ENCODE results near the gene ALDH1L2. TPM values are rescaled to one million over a fixed set of nuclear protein-coding genes. Genes with fewer than 3 reads are reported as not detected.

Gene ALDH1L2
- total and polyA plus RNA-seq, 3 donors from 2014 or later = 2.3 to 3.5 (median 2.5) TPM

DNA sequence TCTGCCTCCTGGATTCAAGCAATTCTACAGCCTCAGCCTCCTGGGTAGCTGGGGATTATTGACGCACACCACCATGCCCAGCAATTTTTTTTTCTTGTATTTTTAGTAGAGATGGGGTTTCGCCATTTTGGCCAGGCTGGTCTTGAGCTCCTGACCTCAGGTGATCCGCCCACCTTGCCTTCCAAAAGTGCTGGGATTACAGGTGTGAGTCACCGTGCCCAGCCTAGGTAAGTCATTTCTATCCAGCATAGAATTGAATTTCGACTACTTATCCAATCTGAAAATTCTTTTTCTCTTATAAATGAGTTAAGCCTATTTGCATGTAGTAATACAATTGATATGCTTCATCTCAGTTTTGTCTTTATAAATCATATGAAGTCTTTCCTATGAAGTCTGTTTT, 111.0 kb downstream of the ALDH1L2 start:
- DNase-seq = no peak
- H3K27ac ChIP-seq = no peak overlapping the region
- H3K36me3 ChIP-seq (ENCODE audit: low read depth, missing control alignments) = no peaks in the 10 kb centered on the region
- H3K9me3 ChIP-seq = no peaks in the 10 kb centered on the region
- H3K4me3 ChIP-seq = no peak overlapping the region
- WGBS, 2 donors = 93% methylated on average over 5 of the region's 5 CpGs
- intact Hi-C loops (cut with DNase I; ENCODE audit: low total_unique reads) = no loop called here
- H3K27me3 ChIP-seq = no peaks in the 10 kb centered on the region
- TF ChIP-seq, protein P1, sequence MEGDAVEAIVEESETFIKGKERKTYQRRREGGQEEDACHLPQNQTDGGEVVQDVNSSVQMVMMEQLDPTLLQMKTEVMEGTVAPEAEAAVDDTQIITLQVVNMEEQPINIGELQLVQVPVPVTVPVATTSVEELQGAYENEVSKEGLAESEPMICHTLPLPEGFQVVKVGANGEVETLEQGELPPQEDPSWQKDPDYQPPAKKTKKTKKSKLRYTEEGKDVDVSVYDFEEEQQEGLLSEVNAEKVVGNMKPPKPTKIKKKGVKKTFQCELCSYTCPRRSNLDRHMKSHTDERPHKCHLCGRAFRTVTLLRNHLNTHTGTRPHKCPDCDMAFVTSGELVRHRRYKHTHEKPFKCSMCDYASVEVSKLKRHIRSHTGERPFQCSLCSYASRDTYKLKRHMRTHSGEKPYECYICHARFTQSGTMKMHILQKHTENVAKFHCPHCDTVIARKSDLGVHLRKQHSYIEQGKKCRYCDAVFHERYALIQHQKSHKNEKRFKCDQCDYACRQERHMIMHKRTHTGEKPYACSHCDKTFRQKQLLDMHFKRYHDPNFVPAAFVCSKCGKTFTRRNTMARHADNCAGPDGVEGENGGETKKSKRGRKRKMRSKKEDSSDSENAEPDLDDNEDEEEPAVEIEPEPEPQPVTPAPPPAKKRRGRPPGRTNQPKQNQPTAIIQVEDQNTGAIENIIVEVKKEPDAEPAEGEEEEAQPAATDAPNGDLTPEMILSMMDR (IDR thresholded peaks at IDR 0.05) = no peak
- no peak for TF ChIP-seq POLR2A (IDR thresholded peaks at IDR 0.05)
- H3K4me1 ChIP-seq = no peaks in the 10 kb centered on the region

DNA sequence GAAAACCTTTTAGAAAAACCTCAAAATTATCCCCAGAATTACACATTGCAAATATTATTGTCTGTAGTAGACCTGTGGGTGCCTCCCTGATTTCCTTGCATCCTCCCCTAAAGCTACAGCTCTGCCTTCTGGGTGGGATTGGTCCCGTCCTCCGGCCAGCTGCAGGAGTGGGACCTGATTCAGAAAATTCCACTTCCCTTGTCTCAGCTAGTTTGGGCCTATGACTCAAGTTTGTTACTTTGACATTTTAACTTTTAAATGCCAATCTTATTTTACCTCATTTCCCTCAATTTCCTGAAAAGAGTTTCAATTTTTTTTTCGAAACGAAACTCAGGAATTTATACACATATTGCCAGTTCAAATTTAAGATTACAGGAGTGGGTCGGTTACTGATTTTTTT, 113.0 kb downstream of the ALDH1L2 start:
- no peak for DNase-seq
- no peaks in the 10 kb centered on the region for H3K36me3 ChIP-seq (ENCODE audit: low read depth, missing control alignments)
- no peaks in the 10 kb centered on the region for H3K4me1 ChIP-seq
- no peaks in the 10 kb centered on the region for H3K27me3 ChIP-seq
- WGBS, 2 donors = 58 to 65% methylated on average over 5 of the region's 5 CpGs
- TF ChIP-seq POLR2A (IDR thresholded peaks at IDR 0.05) = no peak
- TF ChIP-seq, protein P1 (IDR thresholded peaks at IDR 0.05) = no peak
- intact Hi-C loops (cut with DNase I; ENCODE audit: low total_unique reads) = no loop called here
- no peak overlapping the region for H3K27ac ChIP-seq
- no peak overlapping the region for H3K4me3 ChIP-seq
- H3K9me3 ChIP-seq = no peaks in the 10 kb centered on the region

Other genes with a start within 250 kb of the ALDH1L2 start
- gene SLC41A2, start 126.2 kb downstream of the ALDH1L2 start, total RNA-seq = 10 to 100 TPM; 31.6 to 49.5 TPM
- gene SLC41A2, start 126.2 kb downstream of the ALDH1L2 start, polyA plus RNA-seq (ENCODE audit: insufficient read depth, low read depth, low replicate concordance) = 21.9 TPM
- gene NOPCHAP1, start 98.1 kb downstream of the ALDH1L2 start, total RNA-seq = 10 to 100 TPM in 1 of 2 donors, 1 to 10 TPM in 1; 7.2 to 12.8 TPM
- gene NOPCHAP1, start 98.1 kb downstream of the ALDH1L2 start, polyA plus RNA-seq (ENCODE audit: insufficient read depth, low read depth, low replicate concordance) = 10.0 TPM
- gene WASHC4, start 23.3 kb upstream of the ALDH1L2 start, total RNA-seq = 10 to 100 TPM; 55.3 to 57.7 TPM
- gene WASHC4, start 23.3 kb upstream of the ALDH1L2 start, polyA plus RNA-seq (ENCODE audit: insufficient read depth, low read depth, low replicate concordance) = 17.4 TPM
- gene APPL2, start 151.7 kb upstream of the ALDH1L2 start, total RNA-seq = 100 to 1,000 TPM; 129 to 140 TPM
- gene APPL2, start 151.7 kb upstream of the ALDH1L2 start, polyA plus RNA-seq (ENCODE audit: insufficient read depth, low read depth, low replicate concordance) = 70.9 TPM
- 100 to 1,000 TPM; 112 to 121 TPM for gene C12orf75, start 246.2 kb upstream of the ALDH1L2 start, total RNA-seq
- 144 TPM for gene C12orf75, start 246.2 kb upstream of the ALDH1L2 start, polyA plus RNA-seq (ENCODE audit: insufficient read depth, low read depth, low replicate concordance)